OCI-LY7 (cell line): ENCODE results near the gene DDIT4. TPM values are rescaled to one million over a fixed set of nuclear protein-coding genes. Genes with fewer than 3 reads are reported as not detected.
"Not testable (repeated sequence)": the region's sequence is repeated elsewhere in the genome, so short reads cannot be mapped to it uniquely, and the experiment has no call there.

Experiments used
- BruUV-seq: library from RNA; stranded (reverse); fragments of 400-500 nt; replicated peaks from 2 replicates; lab custom pipeline; 2021; lab: Mats Ljungman, UMichigan
- CTCF ChIA-PET: fragments of 300-600 bp; sonication (Branson Sonifier 250); formaldehyde crosslinking; loops from one replicate; lab custom pipeline; 2022; ENCODE audit warnings: antibody characterized with exemption; ENCODE audit not compliant: unreplicated experiment; lab: Charles Lee
- POLR2A ChIA-PET: fragments of 300-600 bp; sonication (Branson Sonifier 250); formaldehyde crosslinking; loops from one replicate; lab custom pipeline; 2022; ENCODE audit warnings: antibody characterized with exemption; lab: Charles Lee
- DNase-seq: peaks from one replicate; pipeline ENCODE4 v3.0.0-alpha.2; 2015; ENCODE audit warnings: low spot score
- H2AFZ ChIP-seq: fragments of 200-600 bp; sonication (generic), shearing (Covaris generic); 2 replicates; pipeline ENCODE4 v1.6.1; 2014; ENCODE audit warnings: mild to moderate bottlenecking, antibody characterized with exemption, low read length, moderate library complexity
- H3K27ac ChIP-seq: fragments of 200-600 bp; sonication (generic); 2 replicates; pipeline ENCODE4 v1.5.1; 2014; ENCODE audit warnings: mixed run types, low read depth, mild to moderate bottlenecking, moderate library complexity, low read length, inconsistent platforms; ENCODE audit not compliant: poor library complexity, severe bottlenecking
- H3K36me3 ChIP-seq: fragments of 200-600 bp; sonication (generic); 2 replicates; pipeline ENCODE4 v1.6.1; 2014; ENCODE audit warnings: mild to moderate bottlenecking, antibody characterized with exemption, low read length, moderate library complexity, mixed read lengths; ENCODE audit not compliant: insufficient read depth
- H3K4me1 ChIP-seq: fragments of 200-600 bp; sonication (generic); 2 replicates; pipeline ENCODE4 v1.5.1; 2014; ENCODE audit warnings: mild to moderate bottlenecking, low read length; ENCODE audit not compliant: insufficient read depth, poor library complexity, severe bottlenecking
- H3K4me2 ChIP-seq: fragments of 200-600 bp; sonication (generic); 2 replicates; pipeline ENCODE4 v1.6.1; 2014; ENCODE audit warnings: mild to moderate bottlenecking, low read length
- H3K4me3 ChIP-seq: fragments of 200-600 bp; sonication (generic); 2 replicates; pipeline ENCODE4 v1.5.1; 2014; ENCODE audit warnings: mild to moderate bottlenecking, low read depth, low read length; ENCODE audit not compliant: poor library complexity, severe bottlenecking
- H3K79me2 ChIP-seq: fragments of 200-600 bp; sonication (generic); 2 replicates; pipeline ENCODE4 v1.6.1; 2016; ENCODE audit warnings: low read depth, mild to moderate bottlenecking, low read length, moderate library complexity, mixed read lengths; ENCODE audit not compliant: insufficient read depth
- H3K9me2 ChIP-seq: fragments of 200-600 bp; sonication (generic); 2 replicates; pipeline ENCODE4 v1.6.1; 2016; ENCODE audit warnings: mild to moderate bottlenecking, low read length, mixed read lengths; ENCODE audit not compliant: insufficient read depth
- H3K9me3 ChIP-seq: fragments of 200-600 bp; sonication (generic); 2 replicates; pipeline ENCODE4 v1.6.1; 2014; ENCODE audit warnings: mild to moderate bottlenecking, mixed run types, low read length, mixed read lengths
- H4K20me1 ChIP-seq: fragments of 200-600 bp; sonication (generic); 2 replicates; pipeline ENCODE4 v1.6.1; 2014; ENCODE audit warnings: mild to moderate bottlenecking, antibody characterized with exemption, low read length, moderate library complexity, mixed read lengths; ENCODE audit not compliant: insufficient read depth
- EZH2phosphoT487 ChIP-seq: fragments of 200-600 bp; sonication (generic); IDR thresholded peaks from 2 replicates; pipeline ENCODE4 v1.6.1; 2018; ENCODE audit warnings: low read depth, borderline replicate concordance, mild to moderate bottlenecking, mixed run types, antibody characterized with exemption, low read length, moderate library complexity, mixed read lengths
- intact Hi-C: fragments of 100-400 bp; cut with micrococcal nuclease; formaldehyde crosslinking; loops from one replicate; pipeline ENCODE4 v1.10.0; 2022; ENCODE audit not compliant: unreplicated experiment
- total RNA-seq, 2 experiments: library from RNA; depleted of rRNA in 1 of 2; stranded (reverse); fragments of >200 nt in 1 of 2; shearing (Covaris generic) in 1 of 2; gene quantifications; 2 replicates each; pipeline ENCODE4 v1.2.3, GENCODE V29; 2014 to 2022
- TF ChIP-seq, protein P1 (sequence below): fragments of 200-600 bp; sonication (generic); conservative IDR thresholded peaks from 2 replicates; pipeline ENCODE4 v1.5.1; 2014; ENCODE audit warnings: mild to moderate bottlenecking, antibody characterized with exemption, low read length, moderate library complexity, mixed read lengths

Gene DDIT4
- total RNA-seq, 2 experiments from 2014 or later, result 91.8 to 102 TPM

DNA sequence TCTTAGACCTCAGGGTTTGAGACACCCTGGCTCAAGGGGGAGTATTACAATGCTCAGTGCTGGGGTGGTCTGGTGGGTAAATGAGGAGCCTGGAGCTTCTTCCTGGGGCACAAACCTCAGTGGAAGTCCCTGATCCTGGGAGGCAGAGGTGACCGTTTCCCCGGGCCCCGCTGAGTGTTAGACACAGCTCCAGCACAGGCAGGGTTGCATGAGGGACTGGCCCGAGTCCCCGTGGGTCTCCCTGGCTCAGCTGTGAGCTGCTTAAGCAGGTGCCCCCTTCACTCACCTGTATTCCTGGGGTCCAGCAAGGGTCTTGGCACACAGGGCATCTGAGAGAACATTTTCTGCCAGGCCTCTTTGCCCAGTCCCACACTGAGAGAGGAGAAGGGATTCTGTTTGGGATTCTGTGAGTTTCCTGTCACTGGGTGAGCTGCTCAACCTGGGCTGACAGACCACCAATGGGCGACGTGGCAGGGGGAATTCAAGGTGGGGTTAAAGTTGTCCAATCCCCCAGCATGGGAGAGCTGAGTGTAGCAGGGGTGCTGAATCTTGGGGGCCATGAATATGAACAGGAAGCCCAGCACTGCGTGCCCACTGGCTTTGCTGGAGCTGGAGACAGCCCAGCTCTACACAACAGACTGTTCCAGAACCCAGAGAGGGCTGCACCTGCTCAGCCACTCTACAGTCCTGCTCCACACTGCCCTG is 29.9 kb downstream of the DDIT4 start:
- BruUV-seq, result no TSS peak
- H3K4me2 ChIP-seq, result no peak overlapping the region
- POLR2A ChIA-PET, result interaction anchor here (0.5 to 3.7 kb wide), 8 partner anchors 8 to 83 kb away, joined by 3 to 11 read pairs (median 4); no protein-coding TSS in a partner anchor

DNA sequence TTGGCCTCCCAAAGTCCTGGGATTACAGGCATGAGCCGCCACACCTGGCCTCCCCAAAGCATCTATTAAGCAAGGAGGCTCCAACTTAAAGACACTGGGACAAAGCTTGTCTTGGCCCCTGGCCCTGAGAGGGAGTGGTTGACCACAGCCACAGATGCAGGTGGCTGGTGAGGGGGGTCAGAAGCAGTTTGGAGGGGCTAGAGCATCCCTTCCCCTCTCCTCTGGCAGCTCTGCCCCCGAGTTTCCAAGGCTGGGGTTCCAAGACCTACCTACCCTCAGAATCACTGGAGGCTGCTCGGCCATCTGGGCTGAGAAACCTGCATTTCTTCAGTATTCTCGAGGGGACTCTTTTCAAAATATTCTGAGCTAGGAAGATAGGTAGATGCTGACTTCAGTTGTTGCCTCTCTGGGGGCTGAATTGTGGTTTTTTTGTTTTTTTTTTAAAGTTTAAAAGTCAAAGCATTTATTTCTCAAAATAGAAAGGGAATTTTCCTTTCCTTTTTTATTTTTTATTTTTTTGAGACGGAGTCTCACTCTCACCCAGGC is 32.6 kb downstream of the DDIT4 start:
- ChIA-PET POLR2A (interaction anchor here (0.8 to 3.7 kb wide), 4 partner anchors 10 to 82 kb away, joined by 3 to 11 read pairs (median 5); no protein-coding TSS in a partner anchor), CTCF (no interaction called here)
- DNase-seq, result no peak
- no peaks in the 10 kb centered on the region for H3K79me2 ChIP-seq
- H3K4me2 ChIP-seq, result peak overlapping the region; percentile 9; the same call in 1 of the 2 replicates
- no peaks in the 10 kb centered on the region for H3K9me3 ChIP-seq
- no peak overlapping the region for H3K4me3 ChIP-seq
- no peaks in the 10 kb centered on the region for H4K20me1 ChIP-seq
- no peaks in the 10 kb centered on the region for H3K9me2 ChIP-seq
- H3K27ac ChIP-seq, result no peak overlapping the region
- peak overlapping the region; percentile 52; the same call in 1 of the 2 replicates for H2AFZ ChIP-seq
- TF ChIP-seq EZH2phosphoT487, result no peak
- TF ChIP-seq, protein P1, sequence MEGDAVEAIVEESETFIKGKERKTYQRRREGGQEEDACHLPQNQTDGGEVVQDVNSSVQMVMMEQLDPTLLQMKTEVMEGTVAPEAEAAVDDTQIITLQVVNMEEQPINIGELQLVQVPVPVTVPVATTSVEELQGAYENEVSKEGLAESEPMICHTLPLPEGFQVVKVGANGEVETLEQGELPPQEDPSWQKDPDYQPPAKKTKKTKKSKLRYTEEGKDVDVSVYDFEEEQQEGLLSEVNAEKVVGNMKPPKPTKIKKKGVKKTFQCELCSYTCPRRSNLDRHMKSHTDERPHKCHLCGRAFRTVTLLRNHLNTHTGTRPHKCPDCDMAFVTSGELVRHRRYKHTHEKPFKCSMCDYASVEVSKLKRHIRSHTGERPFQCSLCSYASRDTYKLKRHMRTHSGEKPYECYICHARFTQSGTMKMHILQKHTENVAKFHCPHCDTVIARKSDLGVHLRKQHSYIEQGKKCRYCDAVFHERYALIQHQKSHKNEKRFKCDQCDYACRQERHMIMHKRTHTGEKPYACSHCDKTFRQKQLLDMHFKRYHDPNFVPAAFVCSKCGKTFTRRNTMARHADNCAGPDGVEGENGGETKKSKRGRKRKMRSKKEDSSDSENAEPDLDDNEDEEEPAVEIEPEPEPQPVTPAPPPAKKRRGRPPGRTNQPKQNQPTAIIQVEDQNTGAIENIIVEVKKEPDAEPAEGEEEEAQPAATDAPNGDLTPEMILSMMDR, result no peak
- BruUV-seq, result no TSS peak
- no peaks in the 10 kb centered on the region for H3K36me3 ChIP-seq
- intact Hi-C loops, result no loop called here
- peaks cover 36% of the 10 kb centered on the region for H3K4me1 ChIP-seq

More for the DNA sequence above, 29.9 kb downstream of the DDIT4 start:
- H3K4me3 ChIP-seq, result no peak overlapping the region
- peaks cover 32% of the 10 kb centered on the region for H3K4me1 ChIP-seq
- no peaks in the 10 kb centered on the region for H4K20me1 ChIP-seq
- DNase-seq, result no peak
- H2AFZ ChIP-seq, result no peak overlapping the region
- TF ChIP-seq, protein P1, result no peak
- TF ChIP-seq EZH2phosphoT487, result no peak
- H3K27ac ChIP-seq, result no peak overlapping the region
- intact Hi-C loops, result no loop called here
- no peaks in the 10 kb centered on the region for H3K9me3 ChIP-seq
- H3K79me2 ChIP-seq, result no peaks in the 10 kb centered on the region
- H3K36me3 ChIP-seq, result no peaks in the 10 kb centered on the region
- H3K9me2 ChIP-seq, result no peaks in the 10 kb centered on the region
- CTCF ChIA-PET, result interaction anchor here (0.7 to 1.4 kb wide), 2 partner anchors 28 to 31 kb away, joined by 3 to 7 read pairs; no protein-coding TSS in a partner anchor

DNA sequence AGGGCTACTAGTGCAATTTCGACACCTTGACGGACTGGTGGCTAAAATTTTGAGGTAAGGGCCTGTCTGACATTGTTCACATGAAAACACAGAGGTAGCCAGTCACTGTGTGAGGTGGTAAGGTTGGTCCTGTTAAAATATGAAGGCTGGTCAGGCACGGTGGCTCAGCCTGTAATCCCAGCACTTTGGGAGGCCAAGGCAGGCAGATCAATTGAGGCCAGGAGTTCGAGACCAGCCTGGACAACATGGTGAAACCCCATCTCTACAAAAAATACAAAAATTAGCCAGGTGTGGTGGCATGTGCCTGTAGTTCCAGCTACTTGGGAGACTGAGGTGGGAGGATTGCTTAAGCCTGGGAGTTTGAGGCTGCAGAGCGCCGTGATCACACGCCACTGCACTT is 34.0 kb downstream of the DDIT4 start:
- Histone ChIP-seq H3K4me1 (peaks cover 27% of the 10 kb centered on the region), H2AFZ (peak overlapping the region; percentile 67; the same call in 1 of the 2 replicates)
- intact Hi-C loops, H3K4me3 ChIP-seq, H3K36me3 ChIP-seq, DNase-seq, H3K4me2 ChIP-seq, BruUV-seq, CTCF ChIA-PET, H3K9me3 ChIP-seq, H4K20me1 ChIP-seq, H3K9me2 ChIP-seq, H3K27ac ChIP-seq, H3K79me2 ChIP-seq: not testable (repeated sequence)
- POLR2A ChIA-PET, result interaction anchor here (0.6 to 2.1 kb wide), 3 partner anchors 10 to 47 kb away, joined by 3 to 12 read pairs (median 5); no protein-coding TSS in a partner anchor
